Left lung (tissue), 10 donors: ENCODE results near the gene SLC24A3. TPM values are rescaled to one million over a fixed set of nuclear protein-coding genes. Genes with fewer than 3 reads are reported as not detected.
A peak's percentile ranks its signal among the peaks of the same experiment; 100 is the strongest.

Source experiments
- ATAC-seq: fragments of 200-7000 bp; cut with Tn5 transposase; one replicate; pipeline ENCODE4 v1.9.1; 2020; ENCODE audit warnings: moderate library complexity
- DNase-seq, 4 donors: peaks; one replicate each; pipeline ENCODE4 v3.0.0-alpha.2; 2013 to 2020
- H3K27ac ChIP-seq, 2 donors: fragments of 200-600 bp; sonication (generic) in 1 of 2; one replicate each; pipeline versions ENCODE4 v1.5.0 to v1.8.0; 2020 to 2021
- H3K27me3 ChIP-seq, 2 donors: fragments of 200-600 bp; sonication (generic) in 1 of 2; one replicate each; pipeline versions ENCODE4 v1.5.0 to v1.8.0; 2020 to 2021
- H3K36me3 ChIP-seq, 2 donors: fragments of 200-600 bp; sonication (generic) in 1 of 2; one replicate each; pipeline versions ENCODE4 v1.5.0 to v1.8.0; 2020 to 2021
- H3K4me1 ChIP-seq, 2 donors: fragments of 200-600 bp; one replicate each; pipeline ENCODE4 v1.8.0; 2021
- H3K4me3 ChIP-seq, 2 donors: fragments of 200-600 bp; sonication (generic) in 1 of 2; one replicate each; pipeline versions ENCODE4 v1.5.0 to v1.8.0; 2020 to 2021; ENCODE audit warnings: mild to moderate bottlenecking in 1 of 2
- H3K9me3 ChIP-seq, 2 donors: fragments of 200-600 bp; sonication (generic) in 1 of 2; one replicate each; pipeline versions ENCODE4 v1.5.0 to v1.8.0; 2020 to 2021
- CTCF ChIP-seq, 2 donors: fragments of 200-600 bp; sonication (generic) in 1 of 2; IDR thresholded peaks; one replicate each; pipeline versions ENCODE4 v1.5.0 to v1.8.0; 2021; ENCODE audit warnings: antibody characterized with exemption in 2 of 2
- intact Hi-C, 2 donors: fragments of 100-400 bp; cut with DNase I; formaldehyde crosslinking; loops; one replicate each; pipeline versions ENCODE4 v1.11.2 to v1.14.2; 2022
- polyA plus RNA-seq, 6 donors: library from polyadenylated mRNA; unstranded; fragments of 120-200 nt; gene quantifications; one replicate each; pipeline ENCODE4 v1.2.1, GENCODE V29; 2013; ENCODE audit not compliant: insufficient read length in 6 of 6
- total RNA-seq, 2 donors: library from RNA; stranded (reverse); fragmentation: NEBNext Ultra II Directional; extraction: Animal tissue kit (Norgen Biotek cat#: 25700); gene quantifications; one replicate each; pipeline ENCODE4 v1.2.1, GENCODE V29; 2021
- donor health status: DM: no; HTN: yes; CAD: no.
- donor health status: DM: no; HTN: no; CAD: no.

The SLC24A3 gene
- total and polyA plus RNA-seq, 8 donors = 4.4 to 8.7 (median 6.6) TPM

DNA sequence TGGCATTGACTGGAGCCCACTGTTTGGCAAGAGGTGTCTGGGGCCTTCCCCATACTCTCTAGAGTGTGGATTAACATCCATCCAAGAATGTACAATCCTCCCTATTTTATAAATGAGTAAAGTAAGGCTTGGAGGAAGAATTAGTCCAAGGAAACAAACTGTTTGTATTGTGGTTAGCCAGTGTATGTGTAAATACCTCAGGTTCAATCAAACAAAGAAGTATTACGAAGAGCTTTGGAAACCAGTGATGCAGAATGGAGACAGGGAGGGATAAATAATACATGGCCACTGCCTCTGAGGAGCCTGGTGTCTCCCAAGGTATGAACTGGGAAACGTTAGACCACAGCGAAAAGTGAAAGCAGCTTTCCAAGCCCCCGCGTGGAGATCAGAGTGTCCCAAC, 319.0 kb downstream of the SLC24A3 start:
- Histone ChIP-seq H3K27me3 (no peaks in the 10 kb centered on the region), H3K4me3 (no peak overlapping the region), H3K4me1 (no peaks in the 10 kb centered on the region), H3K36me3 (no peaks in the 10 kb centered on the region), H3K27ac (no peak overlapping the region), H3K9me3 (peaks cover 0 to 8% of the 10 kb centered on the region in 2 donors)
- intact Hi-C loops = no loop called here
- no peak for DNase-seq
- ATAC-seq = no peak
- TF ChIP-seq CTCF (IDR thresholded peaks at IDR 0.05) = no peak

DNA sequence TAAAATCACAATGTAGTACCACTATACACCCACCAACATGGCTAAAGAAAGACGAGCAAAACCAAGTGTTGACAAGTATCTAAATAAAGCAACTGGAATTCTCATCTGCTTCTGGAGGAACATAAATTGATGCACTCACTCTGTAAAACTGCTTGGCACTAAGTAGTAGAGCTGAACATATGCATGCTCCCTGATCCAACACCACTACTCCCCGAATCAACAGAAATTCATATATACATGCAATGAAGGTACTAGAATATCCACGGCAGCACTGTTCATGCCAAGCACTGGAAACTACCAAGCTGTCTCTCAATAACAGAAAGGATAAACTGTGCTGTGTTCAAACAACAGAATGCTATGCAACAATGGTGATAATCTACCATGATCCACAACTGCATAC, 326.1 kb downstream of the SLC24A3 start:
- DNase-seq (no peak), ATAC-seq (no peak)
- peaks cover 0 to 8% of the 10 kb centered on the region in 2 donors for H3K9me3 ChIP-seq
- no peak overlapping the region for H3K4me3 ChIP-seq
- intact Hi-C loops = no loop called here
- no peaks in the 10 kb centered on the region for H3K36me3 ChIP-seq
- H3K4me1 ChIP-seq = no peaks in the 10 kb centered on the region
- no peaks in the 10 kb centered on the region for H3K27me3 ChIP-seq
- TF ChIP-seq CTCF (IDR thresholded peaks at IDR 0.05) = no peak
- H3K27ac ChIP-seq = no peak overlapping the region

DNA sequence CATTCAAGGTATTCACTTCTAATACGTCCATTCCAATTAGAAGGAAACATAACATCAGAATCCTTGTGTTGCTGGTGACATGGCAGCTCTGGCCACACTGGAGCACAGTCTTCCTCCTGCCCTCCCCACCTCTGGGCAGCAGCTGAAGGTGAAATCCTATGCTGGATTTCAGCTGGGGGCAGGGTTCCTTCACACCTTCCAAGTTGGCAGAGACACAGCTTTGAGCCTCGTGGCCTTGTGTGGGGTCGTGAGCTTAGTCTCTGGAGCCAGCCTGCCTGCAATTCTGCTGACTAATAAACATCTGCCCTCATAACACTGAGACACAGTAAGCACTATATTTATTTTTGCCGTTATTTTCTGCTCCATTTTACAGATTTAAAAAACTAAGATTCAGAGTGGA, 326.7 kb downstream of the SLC24A3 start:
- no peak for TF ChIP-seq CTCF (IDR thresholded peaks at IDR 0.05)
- intact Hi-C loops = no loop called here
- H3K27ac ChIP-seq = no peak overlapping the region

DNA sequence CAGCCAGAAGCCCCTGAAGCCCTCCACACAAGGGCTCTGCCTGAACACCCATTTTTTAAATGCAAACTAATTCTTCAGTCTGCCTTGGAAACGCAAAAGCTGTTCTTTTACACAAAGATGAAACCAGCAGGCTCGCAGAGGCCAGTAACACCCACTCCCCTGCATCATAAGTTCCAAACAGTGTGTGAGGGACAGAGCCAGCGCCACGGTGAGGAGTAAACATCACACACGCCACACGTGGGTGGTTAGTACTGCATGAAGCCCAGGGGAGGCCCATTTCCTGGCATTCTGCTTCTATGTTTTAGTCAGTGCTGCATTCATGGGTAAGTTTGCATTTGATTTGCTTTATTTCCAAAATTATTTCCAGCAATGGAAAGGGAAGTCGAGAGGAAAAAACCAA, 327.9 kb downstream of the SLC24A3 start:
- Histone ChIP-seq H3K4me3 (no peak overlapping the region), H3K27me3 (no peaks in the 10 kb centered on the region), H3K36me3 (no peaks in the 10 kb centered on the region), H3K27ac (no peak overlapping the region), H3K9me3 (no peaks in the 10 kb centered on the region), H3K4me1 (no peaks in the 10 kb centered on the region)
- intact Hi-C loops = no loop called here
- DNase-seq = peak in 1 of 4 donors; percentile 6
- no peak for TF ChIP-seq CTCF (IDR thresholded peaks at IDR 0.05)
- ATAC-seq = peak; percentile 18

More for the DNA sequence above, 326.7 kb downstream of the SLC24A3 start:
- no peaks in the 10 kb centered on the region for H3K4me1 ChIP-seq
- ATAC-seq = no peak
- DNase-seq = no peak
- peaks cover 0 to 8% of the 10 kb centered on the region in 2 donors for H3K9me3 ChIP-seq
- no peaks in the 10 kb centered on the region for H3K36me3 ChIP-seq
- no peaks in the 10 kb centered on the region for H3K27me3 ChIP-seq
- no peak overlapping the region for H3K4me3 ChIP-seq

DNA sequence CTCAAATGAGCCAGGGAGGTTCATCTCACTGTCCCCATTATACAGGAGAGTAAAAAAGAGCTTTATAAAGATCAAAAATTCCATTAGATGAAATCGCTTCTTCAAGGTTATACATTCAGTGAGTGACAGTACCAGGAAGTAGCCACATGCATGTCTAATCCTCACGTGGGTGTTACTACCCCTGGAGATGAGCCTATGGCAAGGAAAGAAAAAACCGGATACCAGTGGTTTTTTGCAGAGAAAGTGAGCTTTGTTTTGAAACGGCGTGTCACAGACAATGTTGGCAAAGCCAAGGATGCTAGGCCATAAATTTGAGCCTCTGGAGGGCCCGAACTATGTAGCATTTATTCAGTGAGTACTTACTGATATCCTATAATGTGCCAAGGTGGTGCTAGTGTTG, 330.7 kb downstream of the SLC24A3 start:
- DNase-seq (no peak), ATAC-seq (no peak)
- TF ChIP-seq CTCF (IDR thresholded peaks at IDR 0.05) = no peak
- no peak overlapping the region for H3K4me3 ChIP-seq
- H3K4me1 ChIP-seq = no peaks in the 10 kb centered on the region
- H3K9me3 ChIP-seq = no peaks in the 10 kb centered on the region
- H3K27ac ChIP-seq = no peak overlapping the region
- no peaks in the 10 kb centered on the region for H3K36me3 ChIP-seq
- H3K27me3 ChIP-seq = no peaks in the 10 kb centered on the region
- intact Hi-C loops = no loop called here
